Common myeloid progenitor, CD34-positive (primary cell): Measurements from ENCODE around the gene MYO18B.

Source experiments
- CTCF ChIA-PET: fragments of 350-600 bp; sonication (Branson Sonifier 250); formaldehyde crosslinking; loops from one replicate; lab custom pipeline; 2021; ENCODE audit warnings: antibody characterized with exemption; lab: Charles Lee
- POLR2A ChIA-PET: fragments of 350-600 bp; sonication (Branson Sonifier 250); formaldehyde crosslinking; loops from one replicate; lab custom pipeline; 2021; ENCODE audit warnings: antibody characterized with exemption; lab: Charles Lee
- DNase-seq, 3 donors: peaks; one replicate each; pipeline versions ENCODE4 v3.0.0 to v3.0.0-alpha.2; 2013
- H3K27ac ChIP-seq, 2 experiments: 1 replicate in 1 of 2; 2 replicates in 1 of 2; pipeline ENCODE4 v1.7.0; 2013; ENCODE audit warnings: inconsistent platforms in 2 of 2, low read length in 2 of 2, mild to moderate bottlenecking in 2 of 2, low read depth in 1 of 2, moderate library complexity in 1 of 2; ENCODE audit not compliant: severe bottlenecking in 2 of 2, insufficient read depth in 1 of 2, poor library complexity in 1 of 2
- H3K27me3 ChIP-seq, 5 experiments: replicated peaks in 2 of 5; 1 replicate in 3 of 5; 2 replicates in 2 of 5; pipeline versions ENCODE4 v1.6.1 to v1.7.0; 2013; ENCODE audit warnings: low read length in 4 of 5, mild to moderate bottlenecking in 2 of 5, moderate library complexity in 2 of 5, inconsistent platforms in 1 of 5; ENCODE audit not compliant: insufficient read depth in 5 of 5, control insufficient read depth in 4 of 5
- H3K36me3 ChIP-seq, 4 experiments: 1 replicate in 2 of 4; 2 replicates in 2 of 4; pipeline versions ENCODE4 v1.6.1 to v1.7.0; 2013; ENCODE audit warnings: low read length in 3 of 4, control low read depth in 1 of 4, mild to moderate bottlenecking in 1 of 4; ENCODE audit not compliant: control insufficient read depth in 4 of 4, insufficient read depth in 4 of 4
- H3K4me1 ChIP-seq, 4 experiments: 1 replicate in 3 of 4; 2 replicates in 1 of 4; pipeline versions ENCODE4 v1.6.1 to v1.7.1; 2013; ENCODE audit warnings: low read length in 3 of 4, mild to moderate bottlenecking in 3 of 4, control low read depth in 1 of 4, inconsistent platforms in 1 of 4, moderate library complexity in 1 of 4; ENCODE audit not compliant: control insufficient read depth in 4 of 4, insufficient read depth in 4 of 4; ENCODE audit errors: control extremely low read depth in 1 of 4
- H3K4me3 ChIP-seq, 7 experiments: 1 replicate in 4 of 7; 2 replicates in 3 of 7; pipeline versions ENCODE4 v1.5.1 to v1.7.0; 2013; ENCODE audit warnings: mild to moderate bottlenecking in 7 of 7, low read length in 6 of 7, moderate library complexity in 6 of 7, inconsistent platforms in 2 of 7, low read depth in 2 of 7, control low read depth in 1 of 7; ENCODE audit not compliant: insufficient read depth in 4 of 7, control insufficient read depth in 1 of 7; ENCODE audit errors: extremely low read depth in 1 of 7
- H3K9me3 ChIP-seq, 5 experiments: 1 replicate in 4 of 5; 2 replicates in 1 of 5; pipeline versions ENCODE4 v1.6.1 to v1.7.1; 2013; ENCODE audit warnings: low read length in 4 of 5, mild to moderate bottlenecking in 2 of 5, inconsistent platforms in 1 of 5, low read depth in 1 of 5, moderate library complexity in 1 of 5; ENCODE audit not compliant: control insufficient read depth in 4 of 5, insufficient read depth in 2 of 5; ENCODE audit errors: control extremely low read depth in 1 of 5
- WGBS: methylation state at CpG from one replicate; pipeline ENCODE4 v1.1.5; 2013; ENCODE audit not compliant: insufficient coverage; 5-methylcytosine and 5-hydroxymethylcytosine counted together

The MYO18B gene

GRCh38 chr22:25827415-25827814 lies 85.4 kb downstream of the MYO18B start:
- whole genome bisulfite sequencing = 100% methylated on average over 2 of the region's 9 CpGs
- ChIA-PET POLR2A (no interaction called here), CTCF (no interaction called here)
- Histone ChIP-seq H3K4me1 (no peaks in the 10 kb centered on the region), H3K36me3 (no peaks in the 10 kb centered on the region), H3K9me3 (peaks cover 0 to 4% (median 3%) of the 10 kb centered on the region in 5 experiments), H3K4me3 (no peak overlapping the region), H3K27me3 (peaks cover 0 to 8% (median 0%) of the 10 kb centered on the region in 5 experiments), H3K27ac (no peak overlapping the region)
- DNase-seq = no peak

- no peaks in the 10 kb centered on the region for H3K4me1 ChIP-seq
- ChIA-PET CTCF (no interaction called here), POLR2A (no interaction called here)
- no peaks in the 10 kb centered on the region for H3K36me3 ChIP-seq
- no peak overlapping the region for H3K27ac ChIP-seq
- no peak overlapping the region for H3K4me3 ChIP-seq
- peaks cover 0 to 8% (median 0%) of the 10 kb centered on the region in 5 experiments for H3K27me3 ChIP-seq
- H3K9me3 ChIP-seq = peaks cover 0 to 4% (median 3%) of the 10 kb centered on the region in 5 experiments
- DNase-seq = no peak
These were observed 86.4 kb downstream of the MYO18B start for GRCh38 chr22:25828422-25828821.

GRCh38 chr22:25829237-25829636 lies 87.2 kb downstream of the MYO18B start:
- DNase-seq = no peak
- H3K9me3 ChIP-seq = peaks cover 0 to 4% (median 3%) of the 10 kb centered on the region in 5 experiments
- POLR2A ChIA-PET = no interaction called here
- no peak overlapping the region for H3K27ac ChIP-seq
- no peaks in the 10 kb centered on the region for H3K36me3 ChIP-seq
- no peak overlapping the region for H3K4me3 ChIP-seq
- H3K27me3 ChIP-seq = peaks cover 0 to 3% (median 0%) of the 10 kb centered on the region in 5 experiments
- WGBS = 100% methylated on average over 3 of the region's 5 CpGs
- CTCF ChIA-PET = no interaction called here
- no peaks in the 10 kb centered on the region for H3K4me1 ChIP-seq

DNA sequence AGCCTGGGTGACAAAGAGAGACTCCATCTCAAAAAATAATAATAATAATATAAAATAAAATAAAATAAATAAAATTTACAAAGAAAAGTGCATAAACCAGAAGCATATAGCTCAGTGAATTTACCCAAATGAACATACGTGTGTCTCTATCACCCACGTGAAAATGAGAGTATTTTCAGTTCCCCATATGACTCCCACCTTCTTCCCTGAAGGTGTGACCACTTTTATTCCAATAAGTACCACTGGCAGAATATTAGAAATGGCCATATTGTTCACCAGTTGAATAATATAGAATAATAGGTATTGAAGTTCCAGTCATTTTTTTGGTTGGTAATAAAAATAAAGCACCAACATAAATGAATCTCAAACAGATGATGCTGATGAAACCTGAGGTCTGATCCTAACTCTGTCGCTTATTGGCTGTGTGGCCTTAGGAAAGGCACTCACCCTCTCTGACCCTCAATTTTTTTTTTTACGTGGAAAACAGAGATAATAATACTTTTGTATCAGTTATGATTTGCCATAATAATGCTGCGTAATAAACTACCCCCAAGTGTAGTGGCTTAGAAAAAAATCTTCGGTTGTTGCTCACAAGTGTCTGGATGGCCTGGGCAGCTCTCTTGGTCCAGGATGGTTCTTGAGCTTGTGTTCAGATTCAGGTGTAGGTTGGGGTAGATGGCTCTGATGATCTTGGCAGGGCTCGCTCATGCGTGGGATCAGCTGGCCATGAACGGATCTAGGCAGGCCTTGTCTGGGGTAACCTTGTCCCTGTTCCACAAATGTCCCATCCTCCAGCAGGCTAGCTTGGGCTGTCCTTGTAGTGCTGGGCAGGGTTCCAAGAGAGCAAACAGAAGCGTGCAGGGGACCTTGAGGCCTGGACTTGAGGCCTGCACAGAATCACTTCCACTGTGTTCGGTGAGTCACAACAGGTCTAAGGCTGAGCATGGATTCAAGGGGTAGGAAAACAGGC lies 88.1 kb downstream of the MYO18B start:
- H3K27ac ChIP-seq = no peak overlapping the region
- peaks cover 0 to 4% (median 3%) of the 10 kb centered on the region in 5 experiments for H3K9me3 ChIP-seq
- WGBS = 100% methylated on average over 5 of the region's 11 CpGs
- DNase-seq = no peak
- POLR2A ChIA-PET = no interaction called here
- no peaks in the 10 kb centered on the region for H3K4me1 ChIP-seq
- no peaks in the 10 kb centered on the region for H3K36me3 ChIP-seq
- H3K4me3 ChIP-seq = no peak overlapping the region
- H3K27me3 ChIP-seq = peaks cover 0 to 1% (median 0%) of the 10 kb centered on the region in 5 experiments
- CTCF ChIA-PET = no interaction called here

- no peak for DNase-seq
- H3K4me1 ChIP-seq = no peaks in the 10 kb centered on the region
- no peak overlapping the region for H3K4me3 ChIP-seq
- H3K9me3 ChIP-seq = peaks cover 0 to 4% (median 3%) of the 10 kb centered on the region in 5 experiments
- H3K27me3 ChIP-seq = peaks cover 0 to 4% (median 0%) of the 10 kb centered on the region in 5 experiments
- ChIA-PET CTCF (no interaction called here), POLR2A (no interaction called here)
- WGBS = 88% methylated on average over 4 of the region's 5 CpGs
- H3K27ac ChIP-seq = no peak overlapping the region
- H3K36me3 ChIP-seq = no peaks in the 10 kb centered on the region
These were observed 91.1 kb downstream of the MYO18B start for GRCh38 chr22:25833091-25833490.

DNA sequence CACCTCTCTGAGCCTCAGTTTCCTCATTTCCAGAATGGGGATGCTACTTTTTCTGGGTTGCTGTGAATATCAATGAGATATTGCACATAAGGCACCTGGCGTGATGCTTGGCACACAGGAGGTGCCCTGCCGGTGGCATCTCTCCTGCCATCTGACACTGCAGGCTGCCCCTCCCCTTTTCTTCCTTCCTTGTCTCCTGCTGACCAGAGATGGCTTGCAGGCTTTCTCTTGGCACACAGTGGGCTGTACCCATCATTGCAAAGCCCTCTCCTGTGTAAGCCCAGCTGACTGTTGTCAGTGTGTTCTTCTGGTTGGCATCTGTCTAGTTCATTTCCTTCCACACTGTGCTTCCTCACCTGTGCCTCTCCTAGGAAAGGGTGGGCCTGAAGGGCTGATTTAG lies 91.7 kb downstream of the MYO18B start:
- Histone ChIP-seq H3K9me3 (peaks cover 0 to 4% (median 3%) of the 10 kb centered on the region in 5 experiments), H3K4me3 (no peak overlapping the region), H3K27me3 (peaks cover 0 to 4% (median 0%) of the 10 kb centered on the region in 5 experiments), H3K27ac (no peak overlapping the region), H3K36me3 (no peaks in the 10 kb centered on the region), H3K4me1 (no peaks in the 10 kb centered on the region)
- ChIA-PET CTCF (no interaction called here), POLR2A (no interaction called here)
- no peak for DNase-seq
- WGBS = 100% methylated on average over 2 of the region's 2 CpGs

DNA sequence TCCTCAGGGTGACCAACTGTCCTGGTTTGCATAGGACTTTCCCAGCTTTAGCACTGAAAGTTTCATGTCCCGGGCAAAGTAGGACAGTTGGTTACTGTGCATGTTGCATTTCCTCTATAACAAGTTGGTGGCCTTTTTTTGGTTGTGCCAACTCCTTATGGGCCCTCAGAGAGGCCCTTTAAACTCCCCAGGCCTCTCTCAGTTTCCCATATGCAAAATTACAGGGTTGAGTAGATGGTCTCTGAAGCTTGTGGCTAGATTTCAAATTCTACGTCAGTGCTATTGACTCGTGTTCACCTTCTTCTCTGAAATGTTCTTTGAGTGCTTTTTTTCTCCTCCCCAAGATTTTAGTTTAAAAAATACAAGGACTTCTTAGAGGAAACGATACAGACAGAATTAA lies 92.5 kb downstream of the MYO18B start:
- no peak overlapping the region for H3K4me3 ChIP-seq
- H3K4me1 ChIP-seq = no peaks in the 10 kb centered on the region
- POLR2A ChIA-PET = no interaction called here
- 100% methylated on average over 1 of the region's 4 CpGs for WGBS
- no peaks in the 10 kb centered on the region for H3K36me3 ChIP-seq
- CTCF ChIA-PET = no interaction called here
- H3K9me3 ChIP-seq = peaks cover 0 to 4% (median 3%) of the 10 kb centered on the region in 5 experiments
- DNase-seq = no peak
- peaks cover 0 to 4% (median 0%) of the 10 kb centered on the region in 5 experiments for H3K27me3 ChIP-seq
- H3K27ac ChIP-seq = no peak overlapping the region
